ENCODE measurements around the gene MCF2L.

GRCh38 chr13:113080361-113080831, 111.4 kb downstream of the MCF2L start:
- TF ChIP-seq CTCF (IDR thresholded peaks at IDR 0.05) (no peak), POLR2A (IDR thresholded peaks at IDR 0.05) (no peak)
